ENCODE results near the gene RBMS1.

The RBMS1 gene

GRCh38 chr2:160309585-160309984, 184.0 kb downstream of the RBMS1 start:
- TF ChIP-seq TAF1 (IDR thresholded peaks at IDR 0.05; ENCODE audit: borderline replicate concordance, insufficient read depth, low read length) (no peak), REST (IDR thresholded peaks at IDR 0.05; ENCODE audit: insufficient read depth in 1 of 2, low read depth in 2 of 2, low read length in 2 of 2) (no peak), FOXP2 (optimal IDR thresholded peaks at IDR 0.05; ENCODE audit: borderline replicate concordance, extremely low read depth, extremely low read length, insufficient read depth) (no peak), SIN3A (IDR thresholded peaks at IDR 0.05; ENCODE audit: borderline replicate concordance, insufficient read depth, low read length) (no peak), POLR2AphosphoS5 (IDR thresholded peaks at IDR 0.05; ENCODE audit: low read depth, low read length) (no peak)

- no peak for TF ChIP-seq SIN3A (IDR thresholded peaks at IDR 0.05; ENCODE audit: borderline replicate concordance, insufficient read depth, low read length)
- TF ChIP-seq FOXP2 (optimal IDR thresholded peaks at IDR 0.05; ENCODE audit: borderline replicate concordance, extremely low read depth, extremely low read length, insufficient read depth), result no peak
- TF ChIP-seq TAF1 (IDR thresholded peaks at IDR 0.05; ENCODE audit: borderline replicate concordance, insufficient read depth, low read length), result no peak
- TF ChIP-seq POLR2AphosphoS5 (IDR thresholded peaks at IDR 0.05; ENCODE audit: low read depth, low read length), result no peak
- no peak for TF ChIP-seq REST (IDR thresholded peaks at IDR 0.05; ENCODE audit: insufficient read depth in 1 of 2, low read depth in 2 of 2, low read length in 2 of 2)
Measured at GRCh38 chr2:160308915-160309314, 184.7 kb downstream of the RBMS1 start.

GRCh38 chr2:160308476-160308875, 185.1 kb downstream of the RBMS1 start:
- no peak for TF ChIP-seq FOXP2 (optimal IDR thresholded peaks at IDR 0.05; ENCODE audit: borderline replicate concordance, extremely low read depth, extremely low read length, insufficient read depth)
- no peak for TF ChIP-seq SIN3A (IDR thresholded peaks at IDR 0.05; ENCODE audit: borderline replicate concordance, insufficient read depth, low read length)
- TF ChIP-seq TAF1 (IDR thresholded peaks at IDR 0.05; ENCODE audit: borderline replicate concordance, insufficient read depth, low read length), result no peak
- no peak for TF ChIP-seq POLR2AphosphoS5 (IDR thresholded peaks at IDR 0.05; ENCODE audit: low read depth, low read length)
- no peak for TF ChIP-seq REST (IDR thresholded peaks at IDR 0.05; ENCODE audit: insufficient read depth in 1 of 2, low read depth in 2 of 2, low read length in 2 of 2)

GRCh38 chr2:160306985-160307384, 186.6 kb downstream of the RBMS1 start:
- TF ChIP-seq SIN3A (IDR thresholded peaks at IDR 0.05; ENCODE audit: borderline replicate concordance, insufficient read depth, low read length) (no peak), POLR2AphosphoS5 (IDR thresholded peaks at IDR 0.05; ENCODE audit: low read depth, low read length) (no peak), FOXP2 (optimal IDR thresholded peaks at IDR 0.05; ENCODE audit: borderline replicate concordance, extremely low read depth, extremely low read length, insufficient read depth) (no peak), REST (IDR thresholded peaks at IDR 0.05; ENCODE audit: insufficient read depth in 1 of 2, low read depth in 2 of 2, low read length in 2 of 2) (no peak), TAF1 (IDR thresholded peaks at IDR 0.05; ENCODE audit: borderline replicate concordance, insufficient read depth, low read length) (no peak)
